Caco-2 (cell line): ENCODE results near the gene LGALS3BP. TPM values are rescaled to one million over a fixed set of nuclear protein-coding genes. Genes with fewer than 3 reads are reported as not detected.
A peak's percentile ranks its signal among the peaks of the same experiment; 100 is the strongest.

Experiments
- BruUV-seq: library from RNA; stranded (reverse); fragments of 400-500 nt; replicated peaks from 2 replicates; lab custom pipeline; 2021; lab: Mats Ljungman, UMichigan
- CTCF ChIA-PET: fragments of 300-600 bp; sonication (Branson Sonifier 250); formaldehyde crosslinking; loops from one replicate; lab custom pipeline; 2022; ENCODE audit warnings: antibody characterized with exemption; lab: Charles Lee
- POLR2A ChIA-PET: fragments of 300-600 bp; sonication (Branson Sonifier 250); formaldehyde crosslinking; loops from one replicate; lab custom pipeline; 2022; ENCODE audit warnings: antibody characterized with exemption; lab: Charles Lee
- DNase-seq, 2 experiments: peaks; one replicate each; pipeline versions ENCODE4 v3.0.0 to v3.0.0-alpha.2; 2020 to 2022
- H3K27me3 ChIP-seq: replicated peaks from 2 replicates; pipeline ENCODE4 v1.6.0; 2011; ENCODE audit warnings: low read length; ENCODE audit not compliant: control insufficient read depth, insufficient read depth
- H3K36me3 ChIP-seq: 2 replicates; pipeline ENCODE4 v1.5.1; 2011; ENCODE audit warnings: low read length; ENCODE audit not compliant: control insufficient read depth, insufficient read depth
- H3K4me1 ChIP-seq: fragments of 250-450 bp; sonication (Bioruptor Pico); 2 replicates; pipeline ENCODE4 v1.5.1; 2020; ENCODE audit warnings: mild to moderate bottlenecking
- H3K4me3 ChIP-seq: 2 replicates; pipeline ENCODE4 v1.5.1; 2011; ENCODE audit warnings: low read depth, mild to moderate bottlenecking, control low read depth, low read length
- H3K9me3 ChIP-seq: fragments of 250-450 bp; sonication (Bioruptor Pico); 2 replicates; pipeline ENCODE4 v1.5.1; 2020; ENCODE audit warnings: mild to moderate bottlenecking, moderate library complexity
- H3K27ac Mint-ChIP-seq: one replicate; pipeline ENCODE4 v1.8.0; 2022; ENCODE audit warnings: mixed read lengths; ENCODE audit not compliant: unreplicated experiment
- H3K27me3 Mint-ChIP-seq: one replicate; pipeline ENCODE4 v1.8.0; 2022; ENCODE audit warnings: mixed read lengths; ENCODE audit not compliant: insufficient read depth, unreplicated experiment
- H3K36me3 Mint-ChIP-seq: one replicate; pipeline ENCODE4 v1.8.0; 2022; ENCODE audit warnings: mild to moderate bottlenecking, mixed read lengths; ENCODE audit not compliant: insufficient read depth, unreplicated experiment
- H3K4me1 Mint-ChIP-seq: one replicate; pipeline ENCODE4 v1.8.0; 2022; ENCODE audit warnings: low read depth, mixed read lengths; ENCODE audit not compliant: unreplicated experiment
- H3K4me3 Mint-ChIP-seq: one replicate; pipeline ENCODE4 v1.8.0; 2022; ENCODE audit warnings: mild to moderate bottlenecking, moderate library complexity, mixed read lengths; ENCODE audit not compliant: unreplicated experiment
- H3K9me3 Mint-ChIP-seq: one replicate; pipeline ENCODE4 v1.8.0; 2022; ENCODE audit warnings: mixed read lengths; ENCODE audit not compliant: unreplicated experiment
- CTCF ChIP-seq, 2 experiments: fragments of 200-600 bp in 1 of 2; IDR thresholded peaks; 1 replicate in 1 of 2; 2 replicates in 1 of 2; pipeline versions ENCODE4 v1.5.1 to v1.8.0; 2011 to 2022; ENCODE audit warnings: antibody characterized with exemption in 1 of 2, control low read depth in 1 of 2, inconsistent platforms in 1 of 2, low read depth in 1 of 2, low read length in 1 of 2, mild to moderate bottlenecking in 1 of 2, moderate library complexity in 1 of 2; ENCODE audit not compliant: insufficient read depth in 1 of 2, severe bottlenecking in 1 of 2, unreplicated experiment in 1 of 2
- intact Hi-C: fragments of 100-400 bp; cut with micrococcal nuclease; formaldehyde crosslinking; loops from one replicate; pipeline ENCODE4 v1.10.0; 2022; ENCODE audit not compliant: unreplicated experiment
- total RNA-seq: library from RNA; stranded (reverse); gene quantifications from 2 replicates; pipeline ENCODE4 v1.2.3, GENCODE V29; 2022

LGALS3BP gene
- total RNA-seq, 1 experiment from 2014 or later: 65.4 TPM

- intact Hi-C loops: no loop called here
- BruUV-seq: no TSS peak
- no peaks in the 10 kb centered on the region for H3K9me3 Mint-ChIP-seq
- ChIA-PET POLR2A (interaction anchor here (0.6 to 1.0 kb wide), 2 partner anchors 14 to 1111 kb away, joined by 4 to 5 read pairs; no protein-coding TSS in a partner anchor), CTCF (interaction anchor here (0.6 kb wide), 1 partner anchor 48 kb away, joined by 6 read pairs; no protein-coding TSS in a partner anchor)
- H3K9me3 ChIP-seq: no peaks in the 10 kb centered on the region
- peak overlapping the region; percentile 69 for H3K27ac Mint-ChIP-seq
- TF ChIP-seq CTCF (IDR thresholded peaks at IDR 0.05; ENCODE audit: insufficient read depth in 1 of 2, low read depth in 1 of 2, low read length in 1 of 2, severe bottlenecking in 1 of 2, unreplicated experiment in 1 of 2): no peak
- H3K4me1 Mint-ChIP-seq: no peaks in the 10 kb centered on the region
- H3K4me3 ChIP-seq: no peak overlapping the region
- no peak overlapping the region for H3K4me3 Mint-ChIP-seq
- H3K27me3 Mint-ChIP-seq: no peaks in the 10 kb centered on the region
- H3K36me3 Mint-ChIP-seq: peaks cover 72% of the 10 kb centered on the region
- DNase-seq: peak in 1 of 2 experiments; percentile 28
- 0 out of 2 replicates have a peak, but pooled peaks cover 4% of the 10 kb centered on the region for H3K36me3 ChIP-seq
- no peaks in the 10 kb centered on the region for H3K4me1 ChIP-seq
- no peaks in the 10 kb centered on the region for H3K27me3 ChIP-seq
Observed at GRCh38 chr17:78995761-78996451, 16.2 kb upstream of the LGALS3BP start.

GRCh38 chr17:78995022-78995760 lies 15.5 kb upstream of the LGALS3BP start:
- Mint-ChIP-seq H3K9me3 (no peaks in the 10 kb centered on the region), H3K36me3 (peaks cover 71% of the 10 kb centered on the region), H3K4me1 (no peaks in the 10 kb centered on the region), H3K27me3 (no peaks in the 10 kb centered on the region), H3K27ac (peak overlapping the region; percentile 69), H3K4me3 (no peak overlapping the region)
- Histone ChIP-seq H3K27me3 (no peaks in the 10 kb centered on the region), H3K4me3 (no peak overlapping the region), H3K9me3 (no peaks in the 10 kb centered on the region), H3K36me3 (0 out of 2 replicates have a peak, but pooled peaks cover 4% of the 10 kb centered on the region), H3K4me1 (no peaks in the 10 kb centered on the region)
- CTCF ChIA-PET: interaction anchor here (0.6 kb wide), 1 partner anchor 13 kb away, joined by 3 read pairs; no protein-coding TSS in a partner anchor
- TF ChIP-seq CTCF (IDR thresholded peaks at IDR 0.05; ENCODE audit: insufficient read depth in 1 of 2, low read depth in 1 of 2, low read length in 1 of 2, severe bottlenecking in 1 of 2, unreplicated experiment in 1 of 2): no peak
- intact Hi-C loops: no loop called here
- DNase-seq: no peak
- no TSS peak for BruUV-seq
- POLR2A ChIA-PET: interaction anchor here (0.6 kb wide), 1 partner anchor 1111 kb away, joined by 5 read pairs; no protein-coding TSS in a partner anchor

- no peaks in the 10 kb centered on the region for H3K4me1 ChIP-seq
- H3K4me3 ChIP-seq: no peak overlapping the region
- intact Hi-C loops: no loop called here
- no peaks in the 10 kb centered on the region for H3K9me3 ChIP-seq
- no peak overlapping the region for H3K27ac Mint-ChIP-seq
- H3K36me3 Mint-ChIP-seq: peaks cover 70% of the 10 kb centered on the region
- peak in 1 of 2 experiments; percentile 24 for DNase-seq
- H3K27me3 Mint-ChIP-seq: no peaks in the 10 kb centered on the region
- no peak for TF ChIP-seq CTCF (IDR thresholded peaks at IDR 0.05; ENCODE audit: insufficient read depth in 1 of 2, low read depth in 1 of 2, low read length in 1 of 2, severe bottlenecking in 1 of 2, unreplicated experiment in 1 of 2)
- H3K36me3 ChIP-seq: 0 out of 2 replicates have a peak, but pooled peaks cover 4% of the 10 kb centered on the region
- H3K9me3 Mint-ChIP-seq: no peaks in the 10 kb centered on the region
- H3K27me3 ChIP-seq: no peaks in the 10 kb centered on the region
- no TSS peak for BruUV-seq
- no peak overlapping the region for H3K4me3 Mint-ChIP-seq
- no peaks in the 10 kb centered on the region for H3K4me1 Mint-ChIP-seq
- CTCF ChIA-PET: interaction anchor here (1.2 kb wide), 1 partner anchor 52 kb away, joined by 5 read pairs; no protein-coding TSS in a partner anchor
- POLR2A ChIA-PET: no interaction called here
Observed at GRCh38 chr17:78993981-78994671, 14.4 kb upstream of the LGALS3BP start.
